AG04449 (cell line): Measurements from ENCODE around the gene SNRPD2.
"Not testable (repeated sequence)": the region's sequence is repeated elsewhere in the genome, so short reads cannot be mapped to it uniquely, and the experiment has no call there.

Experiments
- CTCF ChIA-PET: fragments of 350-600 bp; formaldehyde crosslinking; extraction: SDS; loops from one replicate; lab custom pipeline; 2021; ENCODE audit warnings: antibody characterized with exemption; lab: Yijun Ruan, JAX
- POLR2A ChIA-PET: fragments of 400-600, 350-600 bp; formaldehyde crosslinking; extraction: SDS; loops from one replicate; lab custom pipeline; 2020; ENCODE audit warnings: antibody characterized with exemption, inconsistent platforms; lab: Yijun Ruan, JAX
- DNase-seq: peaks from one replicate; pipeline ENCODE4 v3.0.0-alpha.2; 2010; ENCODE audit warnings: low read depth, low spot score
- H3K4me3 ChIP-seq: 2 replicates; pipeline ENCODE4 v1.5.1; 2011; ENCODE audit warnings: low read depth, mild to moderate bottlenecking, control low read depth, low read length
- TF ChIP-seq, protein P1 (sequence below): IDR thresholded peaks from one replicate; pipeline ENCODE4 v1.5.1; 2011; ENCODE audit warnings: mild to moderate bottlenecking, moderate library complexity, low read length, control low read depth, inconsistent platforms; ENCODE audit not compliant: insufficient read depth; ENCODE audit errors: missing control alignments

The SNRPD2 gene

DNA sequence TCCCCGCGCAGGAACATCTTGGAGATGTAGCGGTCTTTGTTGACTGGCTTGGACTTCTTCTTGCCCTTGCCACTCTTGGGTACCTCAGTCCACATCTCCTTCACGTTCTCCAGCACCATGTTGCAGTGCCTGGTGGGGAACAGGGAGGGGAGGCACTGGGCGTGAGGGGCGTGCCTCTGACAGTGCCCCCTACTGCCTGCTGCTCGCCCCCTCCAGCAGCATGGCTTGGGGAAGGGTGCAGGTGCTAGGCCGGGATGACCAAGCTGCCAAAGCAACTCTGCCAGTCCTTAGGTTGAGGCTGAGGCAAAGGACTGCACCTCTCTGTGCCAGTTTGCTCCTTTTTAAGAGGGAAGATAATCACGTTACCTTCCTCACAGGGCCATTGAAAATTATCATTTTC lies 4.2 kb downstream of the SNRPD2 start:
- TF ChIP-seq, protein P1, sequence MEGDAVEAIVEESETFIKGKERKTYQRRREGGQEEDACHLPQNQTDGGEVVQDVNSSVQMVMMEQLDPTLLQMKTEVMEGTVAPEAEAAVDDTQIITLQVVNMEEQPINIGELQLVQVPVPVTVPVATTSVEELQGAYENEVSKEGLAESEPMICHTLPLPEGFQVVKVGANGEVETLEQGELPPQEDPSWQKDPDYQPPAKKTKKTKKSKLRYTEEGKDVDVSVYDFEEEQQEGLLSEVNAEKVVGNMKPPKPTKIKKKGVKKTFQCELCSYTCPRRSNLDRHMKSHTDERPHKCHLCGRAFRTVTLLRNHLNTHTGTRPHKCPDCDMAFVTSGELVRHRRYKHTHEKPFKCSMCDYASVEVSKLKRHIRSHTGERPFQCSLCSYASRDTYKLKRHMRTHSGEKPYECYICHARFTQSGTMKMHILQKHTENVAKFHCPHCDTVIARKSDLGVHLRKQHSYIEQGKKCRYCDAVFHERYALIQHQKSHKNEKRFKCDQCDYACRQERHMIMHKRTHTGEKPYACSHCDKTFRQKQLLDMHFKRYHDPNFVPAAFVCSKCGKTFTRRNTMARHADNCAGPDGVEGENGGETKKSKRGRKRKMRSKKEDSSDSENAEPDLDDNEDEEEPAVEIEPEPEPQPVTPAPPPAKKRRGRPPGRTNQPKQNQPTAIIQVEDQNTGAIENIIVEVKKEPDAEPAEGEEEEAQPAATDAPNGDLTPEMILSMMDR, result no peak
- no peak for DNase-seq
- no peak overlapping the region for H3K4me3 ChIP-seq
- ChIA-PET CTCF (interaction anchor here (0.6 to 9.5 kb wide), 4 partner anchors 7 to 129 kb away, joined by 3 to 122 read pairs (median 4); no protein-coding TSS in a partner anchor), POLR2A (no interaction called here)

DNA sequence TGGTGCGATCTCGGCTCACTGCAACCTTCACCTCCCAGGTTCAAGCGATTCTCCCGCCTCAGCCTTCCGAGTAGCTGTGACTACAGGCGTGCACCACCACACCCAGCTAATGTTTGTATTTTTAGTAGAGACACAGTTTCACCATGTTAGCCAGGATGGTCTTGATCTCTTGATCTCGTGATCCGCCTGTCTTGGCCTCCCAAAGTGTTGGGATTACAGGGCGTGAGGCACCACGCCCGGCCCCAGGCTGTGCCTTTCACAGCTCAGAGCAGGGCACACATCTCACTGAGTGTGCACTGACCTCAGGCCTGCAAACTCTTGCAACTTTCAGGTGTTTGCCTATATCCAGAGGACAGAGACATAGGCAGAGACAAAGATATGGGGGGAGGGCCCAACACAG lies 6.7 kb downstream of the SNRPD2 start:
- DNase-seq, H3K4me3 ChIP-seq, POLR2A ChIA-PET: not testable (repeated sequence)
- CTCF ChIA-PET, result interaction anchor here (1.2 to 9.8 kb wide), 4 partner anchors 7 to 158 kb away, joined by 3 to 122 read pairs (median 4); partner anchors contain the start of genes QPCTL and SNRPD2

DNA sequence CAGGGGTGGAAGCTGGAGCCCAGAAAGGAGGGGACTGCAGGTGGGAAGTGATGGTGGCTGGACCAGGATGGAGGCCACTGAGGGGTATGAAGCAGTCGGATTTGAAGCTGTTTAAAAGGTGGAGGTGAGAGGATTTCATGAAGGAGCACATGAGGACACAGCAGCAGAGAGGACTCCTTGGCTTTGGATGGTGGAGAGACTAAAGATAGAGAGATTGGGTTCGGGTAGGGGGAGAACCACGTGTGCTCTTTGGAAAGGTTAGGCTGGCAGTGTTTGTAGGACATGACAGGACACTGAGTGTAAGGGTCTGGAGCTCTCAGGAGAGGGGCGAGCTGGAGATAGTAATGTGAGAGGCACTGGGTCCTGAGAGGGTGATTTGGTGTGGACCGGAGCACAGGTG lies 8.8 kb downstream of the SNRPD2 start:
- ChIA-PET POLR2A (no interaction called here), CTCF (interaction anchor here (0.7 to 9.8 kb wide), 11 partner anchors 9 to 197 kb away, joined by 3 to 122 read pairs (median 3); partner anchors contain the start of genes GIPR, QPCTL and SNRPD2)
- DNase-seq, result no peak
- TF ChIP-seq, protein P1, result no peak
- H3K4me3 ChIP-seq, result no peak overlapping the region

DNA sequence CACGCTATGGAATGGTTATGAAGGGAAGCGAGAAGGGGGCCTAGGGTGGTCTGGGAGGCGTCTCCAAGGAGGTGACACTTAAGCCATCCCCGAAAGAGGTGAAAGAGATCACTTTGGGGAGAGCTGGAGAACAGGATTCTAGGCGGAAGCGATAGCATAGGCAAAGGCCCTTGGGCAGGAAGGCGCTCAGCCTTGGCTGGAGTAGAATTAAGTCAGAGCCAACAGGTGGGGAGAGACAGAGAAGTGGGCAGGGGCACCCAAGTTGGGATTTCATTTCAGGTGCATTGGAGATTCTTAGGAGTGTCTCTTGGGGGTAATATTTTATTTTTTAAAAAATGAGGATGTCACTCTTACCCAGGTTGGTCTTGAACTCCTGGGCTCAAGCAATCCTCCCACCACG lies 9.6 kb downstream of the SNRPD2 start:
- ChIA-PET CTCF (interaction anchor here (1.0 to 9.8 kb wide), 18 partner anchors 10 to 243 kb away, joined by 3 to 122 read pairs (median 4); partner anchors contain the start of genes GIPR, QPCTL and SNRPD2), POLR2A (no interaction called here)
- no peak overlapping the region for H3K4me3 ChIP-seq
- no peak for DNase-seq
- TF ChIP-seq, protein P1, result no peak

DNA sequence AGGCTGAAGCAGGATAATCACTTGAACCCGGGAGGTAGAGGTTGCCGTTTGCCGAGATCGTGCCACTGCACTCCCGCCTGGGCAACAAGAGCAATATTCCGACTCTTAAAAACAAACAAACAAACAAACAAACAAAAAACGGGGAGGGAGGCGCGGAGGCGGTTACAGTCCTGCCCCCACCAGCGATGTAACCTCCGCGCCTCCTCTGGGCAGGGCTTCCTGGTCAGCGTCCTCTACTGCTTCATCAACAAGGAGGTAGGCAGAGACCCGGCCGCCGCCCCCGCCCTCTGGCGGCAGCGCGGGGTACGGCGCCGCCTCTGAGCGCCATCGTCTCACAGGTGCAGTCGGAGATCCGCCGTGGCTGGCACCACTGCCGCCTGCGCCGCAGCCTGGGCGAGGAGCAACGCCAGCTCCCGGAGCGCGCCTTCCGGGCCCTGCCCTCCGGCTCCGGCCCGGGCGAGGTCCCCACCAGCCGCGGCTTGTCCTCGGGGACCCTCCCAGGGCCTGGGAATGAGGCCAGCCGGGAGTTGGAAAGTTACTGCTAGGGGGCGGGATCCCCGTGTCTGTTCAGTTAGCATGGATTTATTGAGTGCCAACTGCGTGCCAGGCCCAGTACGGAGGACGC lies 10.2 kb downstream of the SNRPD2 start:
- ChIA-PET POLR2A (no interaction called here), CTCF (interaction anchor here (0.6 to 9.8 kb wide), 22 partner anchors 10 to 242 kb away, joined by 3 to 122 read pairs (median 4); partner anchors contain the start of genes GIPR, QPCTL and SNRPD2)
- DNase-seq, result no peak
- H3K4me3 ChIP-seq, result peak overlapping the region; percentile 43
- TF ChIP-seq, protein P1, result peak; percentile 95

DNA sequence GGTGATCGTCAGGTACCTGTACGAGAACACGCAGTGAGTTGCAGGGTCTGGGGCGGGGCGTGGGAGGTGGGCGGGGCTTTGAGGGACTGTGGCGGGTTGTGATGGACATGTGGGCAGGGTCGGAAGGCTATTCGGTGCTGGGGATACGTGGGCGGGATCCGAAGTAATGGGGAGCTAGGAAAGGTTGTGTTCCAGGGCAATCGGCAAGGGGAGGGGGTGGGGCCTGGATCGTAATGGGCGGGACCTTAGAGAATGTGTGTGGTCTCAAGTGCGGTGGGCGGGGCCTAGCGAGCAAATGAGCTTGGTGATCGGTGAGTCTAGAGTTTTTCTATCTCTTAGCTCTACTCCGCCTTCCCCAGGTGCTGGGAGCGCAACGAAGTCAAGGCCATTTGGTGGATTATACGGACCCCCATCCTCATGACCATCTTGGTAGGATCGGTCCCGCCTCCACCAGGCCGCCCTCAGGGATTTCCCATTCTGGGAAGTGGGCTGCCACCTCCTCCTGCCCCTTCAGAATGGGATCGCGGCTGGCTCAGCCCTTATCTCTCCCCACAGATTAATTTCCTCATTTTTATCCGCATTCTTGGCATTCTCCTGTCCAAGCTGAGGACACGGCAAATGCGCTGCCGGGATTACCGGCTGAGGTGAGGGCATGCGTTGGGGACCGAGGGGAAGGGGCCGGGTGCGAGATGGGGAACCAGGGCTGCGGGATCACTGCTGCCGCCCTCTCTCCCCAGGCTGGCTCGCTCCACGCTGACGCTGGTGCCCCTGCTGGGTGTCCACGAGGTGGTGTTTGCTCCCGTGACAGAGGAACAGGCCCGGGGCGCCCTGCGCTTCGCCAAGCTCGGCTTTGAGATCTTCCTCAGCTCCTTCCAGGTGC lies 14.2 kb downstream of the SNRPD2 start:
- peak overlapping the region; percentile 34 for H3K4me3 ChIP-seq
- no peak for DNase-seq
- TF ChIP-seq, protein P1, result no peak
- ChIA-PET CTCF (interaction anchor here (0.9 to 9.8 kb wide), 5 partner anchors 8 to 238 kb away, joined by 3 to 122 read pairs (median 5); partner anchors contain the start of genes QPCTL and SNRPD2), POLR2A (interaction anchor here (0.6 kb wide), 1 partner anchor 12 kb away, joined by 5 read pairs; no protein-coding TSS in a partner anchor)
